Superior temporal gyrus (tissue), 1 donor: ENCODE data around the gene ARHGAP26.

ENCODE experiments used
- DNase-seq: peaks from one replicate; pipeline ENCODE4 v3.0.0-alpha.2; 2016; ENCODE audit errors: extremely low spot score

The ARHGAP26 gene

GRCh38 chr5:143061161-143061945, 291.2 kb downstream of the ARHGAP26 start:
- DNase-seq = no peak

GRCh38 chr5:143062379-143062778, 292.2 kb downstream of the ARHGAP26 start:
- no peak for DNase-seq

GRCh38 chr5:143063175-143063970, 293.2 kb downstream of the ARHGAP26 start:
- DNase-seq = no peak

GRCh38 chr5:143064218-143064641, 294.1 kb downstream of the ARHGAP26 start:
- no peak for DNase-seq

GRCh38 chr5:143064676-143065075, 294.5 kb downstream of the ARHGAP26 start:
- no peak for DNase-seq

GRCh38 chr5:143065185-143065965, 295.2 kb downstream of the ARHGAP26 start:
- DNase-seq = no peak

GRCh38 chr5:143065996-143066522, 295.9 kb downstream of the ARHGAP26 start:
- no peak for DNase-seq

GRCh38 chr5:143066556-143067281, 296.5 kb downstream of the ARHGAP26 start:
- DNase-seq = no peak

- DNase-seq = no peak
Observed at GRCh38 chr5:143068712-143069111, 298.5 kb downstream of the ARHGAP26 start.

GRCh38 chr5:143071927-143072326, 301.8 kb downstream of the ARHGAP26 start:
- DNase-seq = no peak

GRCh38 chr5:143072734-143073133, 302.6 kb downstream of the ARHGAP26 start:
- no peak for DNase-seq

GRCh38 chr5:143073766-143074165, 303.6 kb downstream of the ARHGAP26 start:
- no peak for DNase-seq

- no peak for DNase-seq
Observed at GRCh38 chr5:143074414-143074996, 304.3 kb downstream of the ARHGAP26 start.

GRCh38 chr5:143076377-143076776, 306.2 kb downstream of the ARHGAP26 start:
- no peak for DNase-seq

GRCh38 chr5:143077453-143078103, 307.4 kb downstream of the ARHGAP26 start:
- no peak for DNase-seq

- DNase-seq = no peak
Observed at GRCh38 chr5:143078313-143078712, 308.1 kb downstream of the ARHGAP26 start.

GRCh38 chr5:143078971-143079370, 308.8 kb downstream of the ARHGAP26 start:
- DNase-seq = no peak

GRCh38 chr5:143080407-143080806, 310.2 kb downstream of the ARHGAP26 start:
- DNase-seq = no peak

- DNase-seq = no peak
Observed at GRCh38 chr5:143080982-143081381, 310.8 kb downstream of the ARHGAP26 start.

- DNase-seq = no peak
Observed at GRCh38 chr5:143083006-143083405, 312.8 kb downstream of the ARHGAP26 start.
